HepG2 (cell line): Measurements from ENCODE around the gene SLC13A5. TPM values are rescaled to one million over a fixed set of nuclear protein-coding genes. Genes with fewer than 3 reads are reported as not detected.

ENCODE experiments used
- AHDC1 ChIP-seq: sonication (generic); formaldehyde crosslinking; IDR thresholded peaks from 2 replicates; pipeline ENCODE4 v1.5.1; 2020; ENCODE audit warnings: mild to moderate bottlenecking, missing genetic modification reagents, borderline replicate concordance
- EP300 ChIP-seq, 3 experiments: sonication (generic) in 1 of 3; formaldehyde crosslinking in 1 of 3; IDR thresholded peaks; 2 replicates each; pipeline versions ENCODE4 v1.5.1 to v1.6.1; 2011 to 2020; ENCODE audit warnings: low read depth in 2 of 3, low read length in 2 of 3, borderline replicate concordance in 1 of 3, improper control_type of control experiment in 1 of 3, mild to moderate bottlenecking in 1 of 3, missing genetic modification reagents in 1 of 3, moderate library complexity in 1 of 3
- HNRNPUL1 ChIP-seq: fragments of 200-400 bp; formaldehyde crosslinking; IDR thresholded peaks from 2 replicates; pipeline ENCODE4 v1.6.1; 2017; ENCODE audit warnings: low read depth, mild to moderate bottlenecking, low read length, moderate library complexity
- PBX3 ChIP-seq: sonication (generic); formaldehyde crosslinking; IDR thresholded peaks from 2 replicates; pipeline ENCODE4 v1.8.1; 2023; ENCODE audit warnings: missing genetic modification reagents, inconsistent platforms, borderline replicate concordance
- SAFB2 ChIP-seq: sonication (generic); formaldehyde crosslinking; IDR thresholded peaks from 2 replicates; pipeline ENCODE4 v1.5.1; 2020; ENCODE audit warnings: missing genetic modification reagents, low read depth, mild to moderate bottlenecking, borderline replicate concordance
- SP4 ChIP-seq: sonication (generic); formaldehyde crosslinking; IDR thresholded peaks from 2 replicates; pipeline ENCODE4 v1.8.1; 2023; ENCODE audit warnings: mild to moderate bottlenecking, missing genetic modification reagents
- SRY ChIP-seq: sonication (generic); formaldehyde crosslinking; IDR thresholded peaks from 2 replicates; pipeline ENCODE4 v1.8.0; 2022; ENCODE audit warnings: mild to moderate bottlenecking, missing genetic modification reagents
- TCF7L2 ChIP-seq: IDR thresholded peaks from 2 replicates; pipeline ENCODE4 v1.6.1; 2011; ENCODE audit warnings: mild to moderate bottlenecking, low read depth, low read length, moderate library complexity
- XRCC5 ChIP-seq: fragments of 200-400 bp; formaldehyde crosslinking; optimal IDR thresholded peaks from 2 replicates; pipeline ENCODE3; 2017; ENCODE audit warnings: mild to moderate bottlenecking, low read length
- ZNF430 ChIP-seq: sonication (generic); formaldehyde crosslinking; IDR thresholded peaks from 2 replicates; pipeline ENCODE4 v1.9.0; 2021; ENCODE audit warnings: mild to moderate bottlenecking, missing genetic modification reagents
- ZNF512 ChIP-seq: sonication (generic); formaldehyde crosslinking; IDR thresholded peaks from 2 replicates; pipeline ENCODE4 v1.4.0; 2020; ENCODE audit warnings: mild to moderate bottlenecking, missing genetic modification reagents
- ZNF550 ChIP-seq: sonication (generic); formaldehyde crosslinking; IDR thresholded peaks from 2 replicates; pipeline ENCODE4 v1.4.0; 2020; ENCODE audit warnings: mild to moderate bottlenecking, missing genetic modification reagents, borderline replicate concordance
- ZNF691 ChIP-seq: sonication (generic); formaldehyde crosslinking; IDR thresholded peaks from 2 replicates; pipeline ENCODE4 v1.4.0; 2020; ENCODE audit warnings: missing genetic modification reagents, low read depth, mild to moderate bottlenecking, borderline replicate concordance
- polyA plus RNA-seq, 8 experiments: library from polyadenylated mRNA; depleted of rRNA in 3 of 8; stranded (reverse) in 7 of 8; unstranded in 1 of 8; fragments of >200 nt; fragmentation: Illumina TruSeq in 4 of 8; extraction: Trizol in 4 of 8; gene quantifications; 2 replicates each; pipeline versions ENCODE4 v1.2.1 to v1.2.3, GENCODE V29; 2011 to 2016; ENCODE audit warnings: low read depth in 4 of 8, missing spikeins in 1 of 8, mixed read lengths in 1 of 8; ENCODE audit not compliant: insufficient read depth in 1 of 8
- total RNA-seq, 5 experiments: library from RNA; depleted of rRNA; stranded (reverse); fragments of >200 nt; fragmentation: Illumina TruSeq; extraction: Trizol; gene quantifications; 2 replicates each; pipeline ENCODE4 v1.2.3, GENCODE V29; 2016; ENCODE audit warnings: low read depth in 1 of 5

The SLC13A5 gene
- total and polyA plus RNA-seq, 2 of the 13 experiments (the other 11 are each of a cell fraction or from before 2014, with no cell fraction given) = 42.8 to 310 TPM

GRCh38 chr17:6713130-6713917, at the start of gene SLC13A5 (continued):
- TF ChIP-seq AHDC1 = peak; percentile 81
- 0 out of 2 replicates have a peak, but pooled peaks have one; percentile 12 for TF ChIP-seq ZNF512
- TF ChIP-seq XRCC5 = peak; percentile 72
- TF ChIP-seq SRY (CRISPR knock-in tag) = peak; percentile 69
- peak; percentile 86 for TF ChIP-seq ZNF430
- TF ChIP-seq TCF7L2 = no peak
- 0 out of 2 replicates have a peak, but pooled peaks have one; percentile 63 for TF ChIP-seq ZNF550 (CRISPR knock-in tag)
- TF ChIP-seq SAFB2 (CRISPR knock-in tag) = peak; percentile 83; the same call in 1 of the 2 replicates
- peak; percentile 84 for TF ChIP-seq SP4 (CRISPR knock-in tag)
- peak; percentile 83; the same call in 1 of the 2 replicates for TF ChIP-seq PBX3 (CRISPR knock-in tag)
- peak in 1 of 2 experiments; percentile 59; a peak in 1 of 4 replicates for TF ChIP-seq EP300 (IDR thresholded peaks at IDR 0.05; ENCODE audit: low read depth in 2 of 2, low read length in 2 of 2)
- TF ChIP-seq EP300 (CRISPR knock-in tag; IDR thresholded peaks at IDR 0.05; ENCODE audit: borderline replicate concordance) = no peak
- TF ChIP-seq ZNF691 (CRISPR knock-in tag) = 0 out of 2 replicates have a peak, but pooled peaks have one; percentile 37
- TF ChIP-seq HNRNPUL1 = no peak
